Astrocyte (in vitro differentiated cells and primary cell): ENCODE data around the gene FER.

Experiments used
- EZH2 ChIP-seq: IDR thresholded peaks from 2 replicates; pipeline ENCODE4 v1.6.1; 2012; ENCODE audit warnings: mild to moderate bottlenecking, low read length, inconsistent platforms; ENCODE audit not compliant: insufficient read depth
- TF ChIP-seq, protein P1 (sequence below): IDR thresholded peaks from 2 replicates; pipeline ENCODE4 v1.5.1; 2011; ENCODE audit warnings: low read depth, mild to moderate bottlenecking, inconsistent platforms, low read length, moderate library complexity; ENCODE audit not compliant: insufficient read depth

DNA sequence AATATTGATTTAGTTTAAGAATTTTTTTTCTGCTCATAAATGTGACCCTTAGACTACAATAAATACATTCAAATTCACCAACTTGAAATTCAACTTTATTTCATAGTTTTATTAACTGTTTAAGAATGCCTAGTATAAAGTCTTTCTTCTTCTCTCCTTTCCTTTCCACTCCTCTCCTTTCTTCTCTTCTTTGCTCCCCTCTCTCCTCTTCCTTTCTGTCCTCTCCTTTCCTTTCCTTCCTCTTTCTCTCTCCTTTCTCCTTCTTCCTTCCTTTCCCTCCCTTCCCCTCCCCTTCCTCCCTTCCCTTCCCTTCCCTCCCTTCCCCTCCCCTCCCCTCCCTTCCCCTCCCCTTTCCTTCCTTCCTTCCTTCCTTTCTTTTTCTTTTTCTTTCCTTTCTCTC, 150.6 kb downstream of the FER start:
- TF ChIP-seq, protein P1, sequence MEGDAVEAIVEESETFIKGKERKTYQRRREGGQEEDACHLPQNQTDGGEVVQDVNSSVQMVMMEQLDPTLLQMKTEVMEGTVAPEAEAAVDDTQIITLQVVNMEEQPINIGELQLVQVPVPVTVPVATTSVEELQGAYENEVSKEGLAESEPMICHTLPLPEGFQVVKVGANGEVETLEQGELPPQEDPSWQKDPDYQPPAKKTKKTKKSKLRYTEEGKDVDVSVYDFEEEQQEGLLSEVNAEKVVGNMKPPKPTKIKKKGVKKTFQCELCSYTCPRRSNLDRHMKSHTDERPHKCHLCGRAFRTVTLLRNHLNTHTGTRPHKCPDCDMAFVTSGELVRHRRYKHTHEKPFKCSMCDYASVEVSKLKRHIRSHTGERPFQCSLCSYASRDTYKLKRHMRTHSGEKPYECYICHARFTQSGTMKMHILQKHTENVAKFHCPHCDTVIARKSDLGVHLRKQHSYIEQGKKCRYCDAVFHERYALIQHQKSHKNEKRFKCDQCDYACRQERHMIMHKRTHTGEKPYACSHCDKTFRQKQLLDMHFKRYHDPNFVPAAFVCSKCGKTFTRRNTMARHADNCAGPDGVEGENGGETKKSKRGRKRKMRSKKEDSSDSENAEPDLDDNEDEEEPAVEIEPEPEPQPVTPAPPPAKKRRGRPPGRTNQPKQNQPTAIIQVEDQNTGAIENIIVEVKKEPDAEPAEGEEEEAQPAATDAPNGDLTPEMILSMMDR = no peak
- TF ChIP-seq EZH2 = no peak
